ENCODE data around the gene UBXN7. TPM values are rescaled to one million over a fixed set of nuclear protein-coding genes. Genes with fewer than 3 reads are reported as not detected.

The UBXN7 gene
- total and polyA plus RNA-seq, 9 of the 15 experiments (the other 6 are each of a cell fraction or from before 2014, with no cell fraction given) = 3.5 to 44.6 (median 13.4) TPM

GRCh38 chr3:196432137-196432879, at the start of gene UBXN7 (continued):
- TF ChIP-seq RHOXF2B (CRISPR knock-in tag; conservative IDR thresholded peaks at IDR 0.05) = no peak
- TF ChIP-seq ZNF57 (CRISPR knock-in tag; IDR thresholded peaks at IDR 0.05) = no peak
- peak; percentile 16; the same call in 1 of the 2 replicates for TF ChIP-seq XRCC5 (IDR thresholded peaks at IDR 0.05; ENCODE audit: low read depth, low read length)
- TF ChIP-seq SRSF7 (optimal IDR thresholded peaks at IDR 0.05; ENCODE audit: low read depth, low read length) = no peak
- peak; percentile 95 for TF ChIP-seq CHD1 (IDR thresholded peaks at IDR 0.05; ENCODE audit: low read length)
- TF ChIP-seq NCOA1 (IDR thresholded peaks at IDR 0.05; ENCODE audit: low read depth) = no peak
- no peak for TF ChIP-seq RAD51 (IDR thresholded peaks at IDR 0.05; ENCODE audit: borderline replicate concordance, low read depth)
- TF ChIP-seq FOXK2 (conservative IDR thresholded peaks at IDR 0.05 in 1 of 2, IDR thresholded peaks at IDR 0.05 in 1 of 2; ENCODE audit: low read depth in 2 of 2) = peak; percentile 95 to 97
- TF ChIP-seq HNRNPLL (IDR thresholded peaks at IDR 0.05; ENCODE audit: low read depth, low read length, poor library complexity, severe bottlenecking) = no peak
- TF ChIP-seq HDAC1 (IDR thresholded peaks at IDR 0.05) = peak in 1 of 2 experiments; percentile 35; a peak in 1 of 4 replicates
- TF ChIP-seq POLR3A (IDR thresholded peaks at IDR 0.05; ENCODE audit: borderline replicate concordance, extremely low read depth, insufficient read depth, insufficient read length) = no peak
- no peak for TF ChIP-seq SNIP1 (IDR thresholded peaks at IDR 0.05; ENCODE audit: low read depth)
- TF ChIP-seq ZKSCAN1 (IDR thresholded peaks at IDR 0.05; ENCODE audit: low read depth, low read length) = peak; percentile 57; the same call in 1 of the 2 replicates
- 0 out of 4 replicates have a peak, but pooled peaks of 1 of the 2 experiments have one; percentile 38 for TF ChIP-seq ZMIZ1 (IDR thresholded peaks at IDR 0.05; ENCODE audit: low read depth in 2 of 2, low read length in 2 of 2)
- no peak for TF ChIP-seq CBFB (CRISPR knock-in tag; IDR thresholded peaks at IDR 0.05)
- TF ChIP-seq TEAD4 (IDR thresholded peaks at IDR 0.05; ENCODE audit: low read length) = peak; percentile 14; the same call in 1 of the 2 replicates
- no peak for TF ChIP-seq TEAD4 (CRISPR knock-in tag; IDR thresholded peaks at IDR 0.05; ENCODE audit: borderline replicate concordance)
- no peak for TF ChIP-seq MED1 (CRISPR knock-in tag; IDR thresholded peaks at IDR 0.05; ENCODE audit: borderline replicate concordance)
- no peak for TF ChIP-seq ZNF175 (CRISPR knock-in tag; IDR thresholded peaks at IDR 0.05; ENCODE audit: low read depth)
- no peak for TF ChIP-seq TAL1 (IDR thresholded peaks at IDR 0.05)
- no peak for TF ChIP-seq ILF3 (IDR thresholded peaks at IDR 0.05; ENCODE audit: borderline replicate concordance)
- peak; percentile 90 for TF ChIP-seq RBFOX2 (IDR thresholded peaks at IDR 0.05; ENCODE audit: low read depth, low read length)
- TF ChIP-seq TCF7L2 (IDR thresholded peaks at IDR 0.05; ENCODE audit: low read depth, low read length) = no peak
- TF ChIP-seq FOXA3 (CRISPR knock-in tag; conservative IDR thresholded peaks at IDR 0.05 in 1 of 2, IDR thresholded peaks at IDR 0.05 in 1 of 2) = peak in 1 of 2 experiments; percentile 83; a peak in 1 of 4 replicates

Measured in K562 (cell line).